ENCODE measurements around the gene PALD1. TPM values are rescaled to one million over a fixed set of nuclear protein-coding genes. Genes with fewer than 3 reads are reported as not detected.

Gene PALD1
- total RNA-seq, 2 donors from 2014 or later, result 4.9 to 11.7 TPM

- no peaks in the 10 kb centered on the region for H3K9me3 ChIP-seq
- peaks cover 4% of the 10 kb centered on the region for H3K4me1 ChIP-seq
Measured at GRCh38 chr10:70496341-70497119, 18.0 kb downstream of the PALD1 start.

GRCh38 chr10:70497120-70497545 is 18.6 kb downstream of the PALD1 start:
- Histone ChIP-seq H3K4me3 (no peak overlapping the region), H3K27me3 (no peaks in the 10 kb centered on the region), H3K9me3 (no peaks in the 10 kb centered on the region), H3K4me1 (peaks cover 4% of the 10 kb centered on the region), H3K36me3 (replicated peaks in 1 of 2; ENCODE audit: insufficient read depth in 1 of 2, low read depth in 2 of 2) (no peaks in the 10 kb centered on the region), H3K27ac (no peak overlapping the region)
- no peak for DNase-seq
- ATAC-seq, result no peak
- WGBS, 2 donors, result 73 to 83% methylated on average over 9 to 11 of the region's 13 CpGs
- no peak for TF ChIP-seq CTCF (IDR thresholded peaks at IDR 0.05)
- TF ChIP-seq POLR2A (IDR thresholded peaks at IDR 0.05), result no peak
- intact Hi-C loops (cut with DNase I), result no loop called here

More at GRCh38 chr10:70496341-70497119, 18.0 kb downstream of the PALD1 start:
- no peaks in the 10 kb centered on the region for H3K36me3 ChIP-seq (replicated peaks in 1 of 2; ENCODE audit: insufficient read depth in 1 of 2, low read depth in 2 of 2)
- WGBS, 2 donors, result 69 to 71% methylated on average over 13 of the region's 13 CpGs
- no peak overlapping the region for H3K4me3 ChIP-seq
- DNase-seq (no peak), ATAC-seq (no peak)
- H3K27me3 ChIP-seq, result no peaks in the 10 kb centered on the region
- intact Hi-C loops (cut with DNase I), result no loop called here
- no peak overlapping the region for H3K27ac ChIP-seq
- TF ChIP-seq POLR2A (IDR thresholded peaks at IDR 0.05) (no peak), CTCF (IDR thresholded peaks at IDR 0.05) (no peak)

DNA sequence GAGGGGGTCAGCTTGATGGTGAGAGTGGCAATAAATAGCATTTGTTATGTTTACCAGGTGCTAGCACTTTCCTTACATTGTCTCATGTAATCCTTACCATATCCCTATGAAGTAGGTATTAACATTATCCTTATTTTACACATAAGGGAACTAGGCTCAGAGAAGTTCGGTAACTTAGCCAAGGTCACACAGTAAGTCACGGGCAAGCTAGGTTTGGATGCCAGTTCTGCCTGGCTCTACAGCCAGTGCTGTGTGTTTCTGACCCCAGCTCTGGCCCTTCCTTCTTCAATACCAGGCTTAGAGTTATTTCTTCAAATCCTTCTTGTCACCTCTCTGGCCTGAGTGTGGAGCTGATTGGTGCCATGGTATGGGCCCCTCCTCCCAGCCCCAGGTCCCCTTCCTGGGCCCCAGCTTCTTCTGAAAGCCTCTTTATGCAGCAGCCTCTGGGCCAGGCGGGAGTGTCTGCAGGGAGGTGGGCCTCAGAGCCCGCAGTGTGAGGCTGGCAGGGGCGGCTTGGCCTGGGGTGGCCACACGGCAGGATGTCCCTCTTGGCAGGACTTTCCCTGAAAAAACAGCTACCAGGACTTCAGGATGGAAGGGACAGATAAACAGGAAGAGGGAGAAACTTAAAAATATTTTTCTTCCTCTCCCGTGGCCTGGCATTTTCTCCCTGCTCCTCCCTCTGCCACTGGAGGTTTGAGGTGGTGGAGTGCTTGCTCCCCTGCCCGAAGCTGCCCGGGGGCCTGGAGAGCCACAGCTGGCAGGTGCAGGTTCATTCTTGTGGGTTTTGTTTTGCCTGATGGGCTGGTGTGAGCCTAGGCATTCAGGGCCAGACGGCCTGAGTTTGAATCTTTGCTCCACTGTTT is 20.6 kb downstream of the PALD1 start:
- no peak for TF ChIP-seq POLR2A (IDR thresholded peaks at IDR 0.05)
- no peak for TF ChIP-seq CTCF (IDR thresholded peaks at IDR 0.05)
- no peaks in the 10 kb centered on the region for H3K9me3 ChIP-seq
- H3K27me3 ChIP-seq, result no peaks in the 10 kb centered on the region
- H3K27ac ChIP-seq, result peak overlapping the region in 2 of 4 donors; percentile 25 to 57
- no peak overlapping the region for H3K4me3 ChIP-seq
- WGBS, 2 donors, result 56 to 61% methylated on average over 10 of the region's 10 CpGs
- H3K36me3 ChIP-seq (replicated peaks in 1 of 2; ENCODE audit: insufficient read depth in 1 of 2, low read depth in 2 of 2), result no peaks in the 10 kb centered on the region
- intact Hi-C loops (cut with DNase I), result no loop called here
- H3K4me1 ChIP-seq, result peaks cover 4% of the 10 kb centered on the region
- ATAC-seq, result no peak
- DNase-seq, result no peak

GRCh38 chr10:70499836-70500167 is 21.2 kb downstream of the PALD1 start:
- no peaks in the 10 kb centered on the region for H3K9me3 ChIP-seq
- ATAC-seq (no peak), DNase-seq (no peak)
- peak overlapping the region in 2 of 4 donors; percentile 25 to 57 for H3K27ac ChIP-seq
- 59 to 90% methylated on average over 2 to 4 of the region's 4 CpGs for WGBS, 2 donors
- no peaks in the 10 kb centered on the region for H3K27me3 ChIP-seq
- intact Hi-C loops (cut with DNase I), result no loop called here
- H3K36me3 ChIP-seq (replicated peaks in 1 of 2; ENCODE audit: insufficient read depth in 1 of 2, low read depth in 2 of 2), result no peaks in the 10 kb centered on the region
- peaks cover 4% of the 10 kb centered on the region for H3K4me1 ChIP-seq
- TF ChIP-seq POLR2A (IDR thresholded peaks at IDR 0.05) (no peak), CTCF (IDR thresholded peaks at IDR 0.05) (no peak)
- H3K4me3 ChIP-seq, result no peak overlapping the region

Measured in body of pancreas (tissue), 4 donors.